Mucosa of rectum (tissue), 2 donors: ENCODE data around the gene AMIGO1.

ENCODE experiments used
- H3K27ac ChIP-seq, 2 donors: one replicate each; pipeline ENCODE4 v1.7.0; 2013; ENCODE audit warnings: inconsistent platforms in 2 of 2, low read depth in 2 of 2, low read length in 2 of 2
- H3K27me3 ChIP-seq, 2 donors: one replicate each; pipeline ENCODE4 v1.7.0; 2013; ENCODE audit warnings: low read length in 2 of 2; ENCODE audit not compliant: control insufficient read depth in 2 of 2, insufficient read depth in 2 of 2
- H3K36me3 ChIP-seq, 2 donors: one replicate each; pipeline ENCODE4 v1.7.0; 2013; ENCODE audit warnings: low read length in 2 of 2; ENCODE audit not compliant: control insufficient read depth in 2 of 2, insufficient read depth in 2 of 2
- H3K4me1 ChIP-seq, 2 donors: one replicate each; pipeline ENCODE4 v1.7.0; 2013; ENCODE audit warnings: low read length in 2 of 2, mild to moderate bottlenecking in 1 of 2; ENCODE audit not compliant: control insufficient read depth in 2 of 2, insufficient read depth in 2 of 2
- H3K4me3 ChIP-seq, 2 donors: one replicate each; pipeline ENCODE4 v1.7.0; 2013; ENCODE audit warnings: low read length in 2 of 2
- H3K9ac ChIP-seq, 2 donors: one replicate each; pipeline ENCODE4 v1.7.0; 2013; ENCODE audit warnings: low read length in 2 of 2, low read depth in 1 of 2, mild to moderate bottlenecking in 1 of 2
- H3K9me3 ChIP-seq, 2 donors: one replicate each; pipeline ENCODE4 v1.7.0; 2013; ENCODE audit warnings: low read length in 2 of 2; ENCODE audit not compliant: control insufficient read depth in 2 of 2
- donor health status: healthy.
- donor health status: Normal muscosa, but diverticular disease.

AMIGO1 gene

GRCh38 chr1:109543283-109543987 lies 33.9 kb upstream of the AMIGO1 start:
- H3K4me1 ChIP-seq = peaks cover 8 to 10% of the 10 kb centered on the region in 2 donors
- no peaks in the 10 kb centered on the region for H3K9me3 ChIP-seq
- H3K27ac ChIP-seq = no peak overlapping the region
- no peak overlapping the region for H3K4me3 ChIP-seq
- no peaks in the 10 kb centered on the region for H3K36me3 ChIP-seq
- H3K9ac ChIP-seq = no peak overlapping the region
- no peaks in the 10 kb centered on the region for H3K27me3 ChIP-seq

GRCh38 chr1:109542657-109543056 lies 33.1 kb upstream of the AMIGO1 start:
- Histone ChIP-seq H3K27ac (no peak overlapping the region), H3K36me3 (no peaks in the 10 kb centered on the region), H3K4me3 (no peak overlapping the region), H3K9ac (no peak overlapping the region), H3K4me1 (peaks cover 8 to 10% of the 10 kb centered on the region in 2 donors), H3K27me3 (no peaks in the 10 kb centered on the region), H3K9me3 (no peaks in the 10 kb centered on the region)

GRCh38 chr1:109541102-109541501 lies 31.6 kb upstream of the AMIGO1 start:
- no peak overlapping the region for H3K27ac ChIP-seq

GRCh38 chr1:109539676-109540075 lies 30.1 kb upstream of the AMIGO1 start, which contains the start of gene GPR61:
TSS of gene GPR61 (plus strand) at chr1:109539872. CDS start at chr1:109543023, 3,151 bp downstream.
- Histone ChIP-seq H3K4me1 (no peaks in the 10 kb centered on the region), H3K27ac (no peak within 1 kb of the TSS), H3K9me3 (no peaks in the 10 kb centered on the region), H3K4me3 (no peak within 1 kb of the TSS), H3K27me3 (no peaks in the 10 kb centered on the region), H3K36me3 (no peaks in the 10 kb centered on the region), H3K9ac (no peak within 1 kb of the TSS)

More at GRCh38 chr1:109541102-109541501, 31.6 kb upstream of the AMIGO1 start:
- H3K9ac ChIP-seq = no peak overlapping the region
- no peaks in the 10 kb centered on the region for H3K4me1 ChIP-seq
- H3K36me3 ChIP-seq = no peaks in the 10 kb centered on the region
- H3K4me3 ChIP-seq = no peak overlapping the region
- H3K27me3 ChIP-seq = no peaks in the 10 kb centered on the region
- H3K9me3 ChIP-seq = no peaks in the 10 kb centered on the region

- H3K4me1 ChIP-seq = no peaks in the 10 kb centered on the region
- H3K27ac ChIP-seq = no peak overlapping the region
- no peaks in the 10 kb centered on the region for H3K9me3 ChIP-seq
- no peaks in the 10 kb centered on the region for H3K27me3 ChIP-seq
- no peaks in the 10 kb centered on the region for H3K36me3 ChIP-seq
- H3K9ac ChIP-seq = no peak overlapping the region
- H3K4me3 ChIP-seq = no peak overlapping the region
These were observed 29.5 kb upstream of the AMIGO1 start for GRCh38 chr1:109538827-109539555.

- no peak overlapping the region for H3K9ac ChIP-seq
- no peak overlapping the region for H3K4me3 ChIP-seq
- H3K36me3 ChIP-seq = no peaks in the 10 kb centered on the region
- H3K9me3 ChIP-seq = no peaks in the 10 kb centered on the region
- H3K27ac ChIP-seq = no peak overlapping the region
- peaks cover 2 to 3% of the 10 kb centered on the region in 2 donors for H3K4me1 ChIP-seq
- H3K27me3 ChIP-seq = no peaks in the 10 kb centered on the region
These were observed 28.1 kb upstream of the AMIGO1 start for GRCh38 chr1:109537450-109538178.

- Histone ChIP-seq H3K27me3 (no peaks in the 10 kb centered on the region), H3K9ac (no peak overlapping the region), H3K4me1 (peaks cover 8 to 15% of the 10 kb centered on the region in 2 donors), H3K9me3 (no peaks in the 10 kb centered on the region), H3K27ac (no peak overlapping the region), H3K4me3 (no peak overlapping the region), H3K36me3 (no peaks in the 10 kb centered on the region)
These were observed 26.5 kb upstream of the AMIGO1 start for GRCh38 chr1:109535971-109536491.

- Histone ChIP-seq H3K4me3 (no peak overlapping the region), H3K27ac (no peak overlapping the region)
These were observed 26.0 kb upstream of the AMIGO1 start for GRCh38 chr1:109535481-109535880.

GRCh38 chr1:109534307-109534858 lies 24.9 kb upstream of the AMIGO1 start:
- Histone ChIP-seq H3K9me3 (no peaks in the 10 kb centered on the region), H3K27me3 (no peaks in the 10 kb centered on the region), H3K36me3 (no peaks in the 10 kb centered on the region), H3K4me3 (no peak overlapping the region), H3K4me1 (peaks cover 8 to 17% of the 10 kb centered on the region in 2 donors), H3K27ac (no peak overlapping the region), H3K9ac (no peak overlapping the region)

More at GRCh38 chr1:109535481-109535880, 26.0 kb upstream of the AMIGO1 start:
- Histone ChIP-seq H3K36me3 (no peaks in the 10 kb centered on the region), H3K27me3 (no peaks in the 10 kb centered on the region), H3K9me3 (no peaks in the 10 kb centered on the region), H3K9ac (no peak overlapping the region), H3K4me1 (peaks cover 8 to 16% of the 10 kb centered on the region in 2 donors)
